HepG2 (cell line): ENCODE data around the gene TAT. TPM values are rescaled to one million over a fixed set of nuclear protein-coding genes. Genes with fewer than 3 reads are reported as not detected.

ENCODE experiments used
- GABPA ChIP-seq, 2 experiments: IDR thresholded peaks; 2 replicates each; pipeline ENCODE4 v1.6.1; 2011 to 2016; ENCODE audit warnings: low read depth in 2 of 2, low read length in 1 of 2, missing biosample characterization in 1 of 2, missing genetic modification characterization in 1 of 2
- HHEX ChIP-seq: IDR thresholded peaks from 2 replicates; pipeline ENCODE4 v1.6.1; 2016; ENCODE audit warnings: control low read depth
- HNRNPLL ChIP-seq: fragments of 200-400 bp; formaldehyde crosslinking; IDR thresholded peaks from 2 replicates; pipeline ENCODE4 v1.6.1; 2017; ENCODE audit warnings: mild to moderate bottlenecking, low read depth, low read length; ENCODE audit not compliant: poor library complexity, severe bottlenecking
- POLR2G ChIP-seq: fragments of 200-400 bp; formaldehyde crosslinking; IDR thresholded peaks from 2 replicates; pipeline ENCODE4 v1.6.1; 2018; ENCODE audit warnings: mild to moderate bottlenecking, low read depth, low read length, moderate library complexity
- PPARG ChIP-seq: conservative IDR thresholded peaks from 2 replicates; pipeline ENCODE4 v1.6.1; 2016; ENCODE audit warnings: missing biosample characterization, missing genetic modification reagents
- RFXANK ChIP-seq: IDR thresholded peaks from 2 replicates; pipeline ENCODE4 v1.6.1; 2016
- TP53 ChIP-seq: sonication (generic); formaldehyde crosslinking; conservative IDR thresholded peaks from 2 replicates; pipeline ENCODE4 v1.4.0; 2020; ENCODE audit warnings: missing genetic modification reagents
- ZBTB7B ChIP-seq: sonication (generic); formaldehyde crosslinking; IDR thresholded peaks from 2 replicates; pipeline ENCODE4 v1.4.0; 2020; ENCODE audit warnings: missing genetic modification reagents
- ZNF333 ChIP-seq: sonication (generic); formaldehyde crosslinking; IDR thresholded peaks from 2 replicates; pipeline ENCODE4 v1.4.0; 2020; ENCODE audit warnings: mild to moderate bottlenecking, missing genetic modification reagents, borderline replicate concordance
- ZNF451 ChIP-seq: sonication (generic); formaldehyde crosslinking; IDR thresholded peaks from 2 replicates; pipeline ENCODE4 v1.5.0; 2020; ENCODE audit warnings: mild to moderate bottlenecking, missing genetic modification reagents
- ZNF644 ChIP-seq: IDR thresholded peaks from 2 replicates; pipeline ENCODE4 v1.6.1; 2016; ENCODE audit warnings: low read depth
- ZNF7 ChIP-seq: IDR thresholded peaks from 2 replicates; pipeline ENCODE4 v1.6.1; 2016; ENCODE audit warnings: missing biosample characterization, missing genetic modification reagents
- polyA plus RNA-seq, 8 experiments: library from polyadenylated mRNA; depleted of rRNA in 3 of 8; stranded (reverse) in 7 of 8; unstranded in 1 of 8; fragments of >200 nt; fragmentation: Illumina TruSeq in 4 of 8; extraction: Trizol in 4 of 8; gene quantifications; 2 replicates each; pipeline versions ENCODE4 v1.2.1 to v1.2.3, GENCODE V29; 2011 to 2016; ENCODE audit warnings: low read depth in 4 of 8, missing spikeins in 1 of 8, mixed read lengths in 1 of 8; ENCODE audit not compliant: insufficient read depth in 1 of 8
- total RNA-seq, 5 experiments: library from RNA; depleted of rRNA; stranded (reverse); fragments of >200 nt; fragmentation: Illumina TruSeq; extraction: Trizol; gene quantifications; 2 replicates each; pipeline ENCODE4 v1.2.3, GENCODE V29; 2016; ENCODE audit warnings: low read depth in 1 of 5
- TF ChIP-seq, protein P1 (sequence below): sonication (generic); formaldehyde crosslinking; IDR thresholded peaks from 2 replicates; pipeline ENCODE4 v1.4.0; 2020; ENCODE audit warnings: low read depth, missing genetic modification reagents
- TF ChIP-seq, protein P2 (sequence below): sonication (generic); formaldehyde crosslinking; IDR thresholded peaks from 2 replicates; pipeline ENCODE4 v1.4.0; 2020; ENCODE audit warnings: missing genetic modification reagents
- TF ChIP-seq, protein P3 (sequence below): sonication (generic); formaldehyde crosslinking; IDR thresholded peaks from 2 replicates; pipeline ENCODE4 v1.4.0; 2020; ENCODE audit warnings: missing genetic modification reagents, borderline replicate concordance
- TF ChIP-seq, protein P4 (sequence below): sonication (generic); formaldehyde crosslinking; IDR thresholded peaks from 2 replicates; pipeline ENCODE4 v1.4.0; 2020; ENCODE audit warnings: mild to moderate bottlenecking, missing genetic modification reagents
- TF ChIP-seq, protein P5 (sequence below): fragments of 450-650 bp; IDR thresholded peaks from 2 replicates; pipeline ENCODE4 v1.6.1; 2016
- TF ChIP-seq, protein P6 (sequence below): sonication (generic); formaldehyde crosslinking; IDR thresholded peaks from 2 replicates; pipeline ENCODE4 v1.8.0; 2022; ENCODE audit warnings: missing genetic modification reagents, mild to moderate bottlenecking, inconsistent platforms, borderline replicate concordance

TAT gene
- total and polyA plus RNA-seq, 2 of the 13 experiments (the other 11 are each of a cell fraction or from before 2014, with no cell fraction given), result 1.6 to 5.8 TPM

DNA sequence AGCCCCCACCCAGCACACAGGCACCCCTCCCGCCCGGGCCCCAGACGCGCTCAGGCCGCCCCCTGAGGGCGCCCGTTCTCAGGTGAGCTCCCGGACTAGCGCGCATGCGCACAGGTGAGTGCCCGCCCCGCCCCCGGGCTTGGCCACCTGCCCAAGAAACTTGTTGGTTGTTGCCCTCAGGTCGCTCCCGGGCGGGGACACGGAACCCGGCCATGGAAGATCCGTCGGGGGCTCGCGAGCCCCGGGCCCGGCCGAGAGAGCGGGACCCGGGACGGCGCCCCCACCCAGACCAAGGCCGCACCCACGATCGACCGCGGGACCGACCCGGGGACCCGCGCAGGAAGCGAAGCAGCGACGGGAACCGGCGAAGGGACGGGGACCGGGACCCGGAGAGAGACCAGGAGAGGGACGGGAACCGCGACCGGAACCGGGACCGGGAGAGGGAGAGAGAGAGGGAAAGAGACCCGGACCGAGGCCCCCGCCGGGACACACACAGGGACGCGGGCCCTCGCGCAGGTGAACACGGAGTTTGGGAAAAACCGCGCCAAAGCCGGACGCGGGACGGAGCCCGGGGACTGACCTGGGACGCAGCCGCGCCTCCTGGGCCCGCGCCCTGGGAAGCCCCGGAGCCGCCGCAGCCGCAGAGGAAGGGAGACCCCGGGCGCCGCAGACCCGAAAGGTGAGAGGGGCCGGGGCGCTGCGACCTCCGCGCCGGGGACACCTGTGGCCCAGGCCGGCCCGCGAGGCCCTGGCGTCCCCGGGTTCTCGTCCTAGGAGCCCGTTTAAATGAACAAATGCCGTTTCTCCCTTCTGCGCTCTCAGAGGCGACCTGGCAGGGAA lies 49.3 kb upstream of the TAT start, which contains the start of gene MARVELD3 (continued):
- TF ChIP-seq ZNF451 (CRISPR knock-in tag), result 0 out of 2 replicates have a peak, but pooled peaks have one; percentile 47
- TF ChIP-seq, protein P1, sequence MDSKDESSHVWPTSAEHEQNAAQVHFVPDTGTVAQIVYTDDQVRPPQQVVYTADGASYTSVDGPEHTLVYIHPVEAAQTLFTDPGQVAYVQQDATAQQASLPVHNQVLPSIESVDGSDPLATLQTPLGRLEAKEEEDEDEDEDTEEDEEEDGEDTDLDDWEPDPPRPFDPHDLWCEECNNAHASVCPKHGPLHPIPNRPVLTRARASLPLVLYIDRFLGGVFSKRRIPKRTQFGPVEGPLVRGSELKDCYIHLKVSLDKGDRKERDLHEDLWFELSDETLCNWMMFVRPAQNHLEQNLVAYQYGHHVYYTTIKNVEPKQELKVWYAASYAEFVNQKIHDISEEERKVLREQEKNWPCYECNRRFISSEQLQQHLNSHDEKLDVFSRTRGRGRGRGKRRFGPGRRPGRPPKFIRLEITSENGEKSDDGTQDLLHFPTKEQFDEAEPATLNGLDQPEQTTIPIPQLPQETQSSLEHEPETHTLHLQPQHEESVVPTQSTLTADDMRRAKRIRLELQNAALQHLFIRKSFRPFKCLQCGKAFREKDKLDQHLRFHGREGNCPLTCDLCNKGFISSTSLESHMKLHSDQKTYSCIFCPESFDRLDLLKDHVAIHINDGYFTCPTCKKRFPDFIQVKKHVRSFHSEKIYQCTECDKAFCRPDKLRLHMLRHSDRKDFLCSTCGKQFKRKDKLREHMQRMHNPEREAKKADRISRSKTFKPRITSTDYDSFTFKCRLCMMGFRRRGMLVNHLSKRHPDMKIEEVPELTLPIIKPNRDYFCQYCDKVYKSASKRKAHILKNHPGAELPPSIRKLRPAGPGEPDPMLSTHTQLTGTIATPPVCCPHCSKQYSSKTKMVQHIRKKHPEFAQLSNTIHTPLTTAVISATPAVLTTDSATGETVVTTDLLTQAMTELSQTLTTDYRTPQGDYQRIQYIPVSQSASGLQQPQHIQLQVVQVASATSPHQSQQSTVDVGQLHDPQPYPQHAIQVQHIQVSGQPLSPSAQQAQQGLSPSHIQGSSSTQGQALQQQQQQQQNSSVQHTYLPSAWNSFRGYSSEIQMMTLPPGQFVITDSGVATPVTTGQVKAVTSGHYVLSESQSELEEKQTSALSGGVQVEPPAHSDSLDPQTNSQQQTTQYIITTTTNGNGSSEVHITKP (CRISPR knock-in tag), result no peak
- TF ChIP-seq, protein P2, sequence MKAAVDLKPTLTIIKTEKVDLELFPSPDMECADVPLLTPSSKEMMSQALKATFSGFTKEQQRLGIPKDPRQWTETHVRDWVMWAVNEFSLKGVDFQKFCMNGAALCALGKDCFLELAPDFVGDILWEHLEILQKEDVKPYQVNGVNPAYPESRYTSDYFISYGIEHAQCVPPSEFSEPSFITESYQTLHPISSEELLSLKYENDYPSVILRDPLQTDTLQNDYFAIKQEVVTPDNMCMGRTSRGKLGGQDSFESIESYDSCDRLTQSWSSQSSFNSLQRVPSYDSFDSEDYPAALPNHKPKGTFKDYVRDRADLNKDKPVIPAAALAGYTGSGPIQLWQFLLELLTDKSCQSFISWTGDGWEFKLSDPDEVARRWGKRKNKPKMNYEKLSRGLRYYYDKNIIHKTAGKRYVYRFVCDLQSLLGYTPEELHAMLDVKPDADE, result no peak
- peak; percentile 37 for TF ChIP-seq HNRNPLL
- TF ChIP-seq ZNF7 (CRISPR knock-in tag), result 0 out of 2 replicates have a peak, but pooled peaks have one; percentile 23
- TF ChIP-seq, protein P3, sequence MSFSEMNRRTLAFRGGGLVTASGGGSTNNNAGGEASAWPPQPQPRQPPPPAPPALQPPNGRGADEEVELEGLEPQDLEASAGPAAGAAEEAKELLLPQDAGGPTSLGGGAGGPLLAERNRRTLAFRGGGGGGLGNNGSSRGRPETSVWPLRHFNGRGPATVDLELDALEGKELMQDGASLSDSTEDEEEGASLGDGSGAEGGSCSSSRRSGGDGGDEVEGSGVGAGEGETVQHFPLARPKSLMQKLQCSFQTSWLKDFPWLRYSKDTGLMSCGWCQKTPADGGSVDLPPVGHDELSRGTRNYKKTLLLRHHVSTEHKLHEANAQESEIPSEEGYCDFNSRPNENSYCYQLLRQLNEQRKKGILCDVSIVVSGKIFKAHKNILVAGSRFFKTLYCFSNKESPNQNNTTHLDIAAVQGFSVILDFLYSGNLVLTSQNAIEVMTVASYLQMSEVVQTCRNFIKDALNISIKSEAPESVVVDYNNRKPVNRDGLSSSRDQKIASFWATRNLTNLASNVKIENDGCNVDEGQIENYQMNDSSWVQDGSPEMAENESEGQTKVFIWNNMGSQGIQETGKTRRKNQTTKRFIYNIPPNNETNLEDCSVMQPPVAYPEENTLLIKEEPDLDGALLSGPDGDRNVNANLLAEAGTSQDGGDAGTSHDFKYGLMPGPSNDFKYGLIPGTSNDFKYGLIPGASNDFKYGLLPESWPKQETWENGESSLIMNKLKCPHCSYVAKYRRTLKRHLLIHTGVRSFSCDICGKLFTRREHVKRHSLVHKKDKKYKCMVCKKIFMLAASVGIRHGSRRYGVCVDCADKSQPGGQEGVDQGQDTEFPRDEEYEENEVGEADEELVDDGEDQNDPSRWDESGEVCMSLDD (CRISPR knock-in tag), result no peak
- TF ChIP-seq ZNF333, result 0 out of 2 replicates have a peak, but pooled peaks have one; percentile 68
- TF ChIP-seq, protein P4, sequence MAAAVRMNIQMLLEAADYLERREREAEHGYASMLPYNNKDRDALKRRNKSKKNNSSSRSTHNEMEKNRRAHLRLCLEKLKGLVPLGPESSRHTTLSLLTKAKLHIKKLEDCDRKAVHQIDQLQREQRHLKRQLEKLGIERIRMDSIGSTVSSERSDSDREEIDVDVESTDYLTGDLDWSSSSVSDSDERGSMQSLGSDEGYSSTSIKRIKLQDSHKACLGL (CRISPR knock-in tag), result peak; percentile 84
- TF ChIP-seq, protein P5, sequence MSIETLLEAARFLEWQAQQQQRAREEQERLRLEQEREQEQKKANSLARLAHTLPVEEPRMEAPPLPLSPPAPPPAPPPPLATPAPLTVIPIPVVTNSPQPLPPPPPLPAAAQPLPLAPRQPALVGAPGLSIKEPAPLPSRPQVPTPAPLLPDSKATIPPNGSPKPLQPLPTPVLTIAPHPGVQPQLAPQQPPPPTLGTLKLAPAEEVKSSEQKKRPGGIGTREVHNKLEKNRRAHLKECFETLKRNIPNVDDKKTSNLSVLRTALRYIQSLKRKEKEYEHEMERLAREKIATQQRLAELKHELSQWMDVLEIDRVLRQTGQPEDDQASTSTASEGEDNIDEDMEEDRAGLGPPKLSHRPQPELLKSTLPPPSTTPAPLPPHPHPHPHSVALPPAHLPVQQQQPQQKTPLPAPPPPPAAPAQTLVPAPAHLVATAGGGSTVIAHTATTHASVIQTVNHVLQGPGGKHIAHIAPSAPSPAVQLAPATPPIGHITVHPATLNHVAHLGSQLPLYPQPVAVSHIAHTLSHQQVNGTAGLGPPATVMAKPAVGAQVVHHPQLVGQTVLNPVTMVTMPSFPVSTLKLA, result no peak
- TF ChIP-seq RFXANK (CRISPR knock-in tag), result no peak
- peak; percentile 71 for TF ChIP-seq ZBTB7B
- TF ChIP-seq, protein P6, sequence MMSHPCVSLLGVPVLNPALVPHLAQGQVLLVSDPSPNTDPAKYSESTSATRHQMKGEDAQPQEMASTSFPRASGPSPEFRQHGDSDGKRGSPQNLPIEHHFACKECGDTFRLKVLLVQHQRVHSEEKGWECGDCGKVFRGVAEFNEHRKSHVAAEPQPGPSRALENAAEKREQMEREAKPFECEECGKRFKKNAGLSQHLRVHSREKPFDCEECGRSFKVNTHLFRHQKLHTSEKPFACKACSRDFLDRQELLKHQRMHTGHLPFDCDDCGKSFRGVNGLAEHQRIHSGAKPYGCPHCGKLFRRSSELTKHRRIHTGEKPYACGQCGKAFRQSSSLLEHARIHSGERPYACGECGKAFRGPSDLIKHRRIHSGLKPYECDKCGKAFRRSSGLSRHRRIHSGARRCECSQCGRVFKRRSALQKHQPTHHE, result no peak
- no peak for TF ChIP-seq ZNF644 (CRISPR knock-in tag)
- TF ChIP-seq PPARG (CRISPR knock-in tag), result no peak
- no peak for TF ChIP-seq TP53
- 0 out of 2 replicates have a peak, but pooled peaks have one; percentile 28 for TF ChIP-seq POLR2G
- TF ChIP-seq HHEX (CRISPR knock-in tag), result no peak
- TF ChIP-seq GABPA (IDR thresholded peaks at IDR 0.05; ENCODE audit: low read depth, low read length), result no peak
- no peak for TF ChIP-seq GABPA (CRISPR knock-in tag; IDR thresholded peaks at IDR 0.05; ENCODE audit: low read depth)
